KMS-11 (cell line): ENCODE measurements around the gene XPA.

ENCODE experiments used
- H2AFZ ChIP-seq: fragments of 200-600 bp; sonication (generic); 2 replicates; pipeline ENCODE4 v1.6.1; 2016; ENCODE audit warnings: antibody characterized with exemption, mixed run types, low read depth
- H3K27ac ChIP-seq: fragments of 200-600 bp; sonication (generic); 2 replicates; pipeline ENCODE4 v1.6.1; 2016; ENCODE audit warnings: mild to moderate bottlenecking, mixed run types
- H3K27me3 ChIP-seq: fragments of 200-600 bp; sonication (generic); 2 replicates; pipeline ENCODE4 v1.6.1; 2017; ENCODE audit warnings: mild to moderate bottlenecking, low read depth, mixed run types, moderate library complexity; ENCODE audit not compliant: insufficient read depth
- H3K36me3 ChIP-seq: fragments of 200-600 bp; sonication (generic); 2 replicates; pipeline ENCODE4 v1.6.1; 2017; ENCODE audit warnings: mild to moderate bottlenecking, mixed run types; ENCODE audit not compliant: insufficient read depth
- H3K4me1 ChIP-seq: fragments of 200-600 bp; sonication (generic); 2 replicates; pipeline ENCODE4 v1.6.1; 2016; ENCODE audit warnings: mild to moderate bottlenecking, low read depth, mixed run types; ENCODE audit not compliant: poor library complexity, severe bottlenecking
- H3K4me2 ChIP-seq: fragments of 200-600 bp; sonication (generic); 2 replicates; pipeline ENCODE4 v1.7.0; 2016; ENCODE audit warnings: mild to moderate bottlenecking, mixed run types
- H3K4me3 ChIP-seq: fragments of 200-600 bp; sonication (generic); IDR thresholded peaks from 2 replicates; pipeline ENCODE4 v1.6.1; 2017; ENCODE audit warnings: low read depth, low read length, mixed read lengths; ENCODE audit not compliant: insufficient read depth
- H3K79me2 ChIP-seq: fragments of 200-600 bp; sonication (generic); 2 replicates; pipeline ENCODE4 v1.6.1; 2016; ENCODE audit warnings: low read depth, mixed run types; ENCODE audit not compliant: insufficient read depth
- H3K9ac ChIP-seq: fragments of 200-600 bp; sonication (generic); 2 replicates; pipeline ENCODE4 v1.6.1; 2016; ENCODE audit warnings: mild to moderate bottlenecking, mixed run types
- H4K20me1 ChIP-seq: fragments of 200-600 bp; sonication (generic); 2 replicates; pipeline ENCODE4 v1.6.1; 2016; ENCODE audit warnings: mild to moderate bottlenecking, mixed run types; ENCODE audit not compliant: insufficient read depth
- TF ChIP-seq, protein P1 (sequence below): fragments of 200-600 bp; sonication (generic); conservative IDR thresholded peaks from 2 replicates; pipeline ENCODE4 v1.6.1; 2017; ENCODE audit warnings: low read depth, mild to moderate bottlenecking, antibody characterized with exemption, low read length, moderate library complexity, mixed read lengths

Gene XPA

DNA sequence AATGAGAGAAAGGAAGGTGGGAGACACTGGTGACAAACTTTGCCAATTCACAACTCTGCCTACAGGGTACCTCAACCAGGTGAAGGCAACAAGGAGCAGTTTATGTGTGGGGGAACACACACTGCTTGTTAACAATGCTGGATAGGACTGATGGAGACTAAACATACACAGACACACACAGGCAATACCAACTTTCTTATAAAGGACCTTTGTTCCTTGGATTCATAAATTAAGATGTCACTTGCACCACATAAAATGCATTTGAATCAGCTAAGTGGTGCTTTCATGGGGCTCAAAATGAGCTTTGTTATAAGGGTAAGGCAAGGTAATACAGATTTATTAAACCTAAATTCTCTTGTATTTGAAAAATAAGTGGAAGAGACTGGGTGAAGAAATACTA, 68.0 kb downstream of the XPA start:
- no peaks in the 10 kb centered on the region for H3K27me3 ChIP-seq
- no peaks in the 10 kb centered on the region for H4K20me1 ChIP-seq
- H2AFZ ChIP-seq = no peak overlapping the region
- peaks cover 40% of the 10 kb centered on the region; the same call in 1 of the 2 replicates for H3K79me2 ChIP-seq
- no peak overlapping the region for H3K4me3 ChIP-seq
- no peak overlapping the region for H3K9ac ChIP-seq
- no peak overlapping the region; the same call in 1 of the 2 replicates for H3K27ac ChIP-seq
- peak overlapping the region; percentile 19; the same call in 1 of the 2 replicates for H3K4me2 ChIP-seq
- H3K4me1 ChIP-seq = peaks cover 34% of the 10 kb centered on the region
- no peaks in the 10 kb centered on the region for H3K36me3 ChIP-seq
- TF ChIP-seq, protein P1, sequence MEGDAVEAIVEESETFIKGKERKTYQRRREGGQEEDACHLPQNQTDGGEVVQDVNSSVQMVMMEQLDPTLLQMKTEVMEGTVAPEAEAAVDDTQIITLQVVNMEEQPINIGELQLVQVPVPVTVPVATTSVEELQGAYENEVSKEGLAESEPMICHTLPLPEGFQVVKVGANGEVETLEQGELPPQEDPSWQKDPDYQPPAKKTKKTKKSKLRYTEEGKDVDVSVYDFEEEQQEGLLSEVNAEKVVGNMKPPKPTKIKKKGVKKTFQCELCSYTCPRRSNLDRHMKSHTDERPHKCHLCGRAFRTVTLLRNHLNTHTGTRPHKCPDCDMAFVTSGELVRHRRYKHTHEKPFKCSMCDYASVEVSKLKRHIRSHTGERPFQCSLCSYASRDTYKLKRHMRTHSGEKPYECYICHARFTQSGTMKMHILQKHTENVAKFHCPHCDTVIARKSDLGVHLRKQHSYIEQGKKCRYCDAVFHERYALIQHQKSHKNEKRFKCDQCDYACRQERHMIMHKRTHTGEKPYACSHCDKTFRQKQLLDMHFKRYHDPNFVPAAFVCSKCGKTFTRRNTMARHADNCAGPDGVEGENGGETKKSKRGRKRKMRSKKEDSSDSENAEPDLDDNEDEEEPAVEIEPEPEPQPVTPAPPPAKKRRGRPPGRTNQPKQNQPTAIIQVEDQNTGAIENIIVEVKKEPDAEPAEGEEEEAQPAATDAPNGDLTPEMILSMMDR = no peak

GRCh38 chr9:97628668-97629067, 68.5 kb downstream of the XPA start:
- H3K9ac ChIP-seq = no peak overlapping the region
- H3K27me3 ChIP-seq = no peaks in the 10 kb centered on the region
- no peak overlapping the region for H2AFZ ChIP-seq
- no peak overlapping the region for H3K4me3 ChIP-seq
- no peak overlapping the region; the same call in 1 of the 2 replicates for H3K27ac ChIP-seq
- TF ChIP-seq, protein P1 = no peak
- H4K20me1 ChIP-seq = no peaks in the 10 kb centered on the region
- H3K4me1 ChIP-seq = peaks cover 34% of the 10 kb centered on the region
- no peaks in the 10 kb centered on the region for H3K36me3 ChIP-seq
- H3K4me2 ChIP-seq = peak overlapping the region; percentile 19; the same call in 1 of the 2 replicates
- peaks cover 35% of the 10 kb centered on the region; the same call in 1 of the 2 replicates for H3K79me2 ChIP-seq

- Histone ChIP-seq H3K4me1 (peaks cover 34% of the 10 kb centered on the region), H4K20me1 (no peaks in the 10 kb centered on the region), H3K27me3 (no peaks in the 10 kb centered on the region), H3K9ac (no peak overlapping the region), H3K4me2 (0 out of 2 replicates have a peak overlapping the region, but pooled peaks have one; percentile 26), H3K36me3 (no peaks in the 10 kb centered on the region), H2AFZ (no peak overlapping the region), H3K27ac (no peak overlapping the region), H3K4me3 (no peak overlapping the region), H3K79me2 (peaks cover 34% of the 10 kb centered on the region; the same call in 1 of the 2 replicates)
- TF ChIP-seq, protein P1 = no peak
These were observed 69.5 kb downstream of the XPA start for GRCh38 chr9:97627624-97628023.

GRCh38 chr9:97625620-97626019, 71.5 kb downstream of the XPA start:
- Histone ChIP-seq H2AFZ (no peak overlapping the region), H3K9ac (no peak overlapping the region), H3K4me2 (no peak overlapping the region), H3K79me2 (0 out of 2 replicates have a peak, but pooled peaks cover 15% of the 10 kb centered on the region), H3K4me1 (peaks cover 24% of the 10 kb centered on the region), H4K20me1 (no peaks in the 10 kb centered on the region), H3K4me3 (no peak overlapping the region), H3K27ac (no peak overlapping the region), H3K27me3 (no peaks in the 10 kb centered on the region), H3K36me3 (no peaks in the 10 kb centered on the region)
- TF ChIP-seq, protein P1 = no peak
